Osteocyte (in vitro differentiated cells): ENCODE results near the gene NT5DC2. TPM values are rescaled to one million over a fixed set of nuclear protein-coding genes. Genes with fewer than 3 reads are reported as not detected.

Source experiments
- DNase-seq: peaks from one replicate; pipeline ENCODE4 v3.0.0; 2021; ENCODE audit warnings: mixed read lengths; ENCODE audit not compliant: unreplicated experiment; ENCODE audit errors: extremely low spot score
- H3K27ac Mint-ChIP-seq: one replicate; pipeline ENCODE4 v1.8.0; 2021; ENCODE audit warnings: mild to moderate bottlenecking, mixed read lengths; ENCODE audit not compliant: unreplicated experiment
- H3K27me3 Mint-ChIP-seq: one replicate; pipeline ENCODE4 v1.8.0; 2021; ENCODE audit warnings: mixed read lengths; ENCODE audit not compliant: unreplicated experiment
- H3K36me3 Mint-ChIP-seq: one replicate; pipeline ENCODE4 v1.8.0; 2021; ENCODE audit warnings: mixed read lengths; ENCODE audit not compliant: unreplicated experiment
- H3K4me1 Mint-ChIP-seq: one replicate; pipeline ENCODE4 v1.8.0; 2021; ENCODE audit warnings: mixed read lengths; ENCODE audit not compliant: unreplicated experiment
- H3K4me3 Mint-ChIP-seq: one replicate; pipeline ENCODE4 v1.8.0; 2021; ENCODE audit warnings: mild to moderate bottlenecking, moderate library complexity, mixed read lengths; ENCODE audit not compliant: unreplicated experiment
- H3K9me3 Mint-ChIP-seq: one replicate; pipeline ENCODE4 v1.8.0; 2021; ENCODE audit warnings: mixed read lengths; ENCODE audit not compliant: unreplicated experiment
- total RNA-seq: library from RNA; stranded (reverse); gene quantifications from 2 replicates; pipeline ENCODE4 v1.2.1, GENCODE V29; 2021
- TF ChIP-seq, protein P1 (sequence below): fragments of 200-600 bp; sonication (generic); IDR thresholded peaks from 2 replicates; pipeline ENCODE4 v1.5.0; 2021; ENCODE audit warnings: antibody characterized with exemption, mild to moderate bottlenecking, moderate library complexity

NT5DC2 gene
- total RNA-seq, 1 donor from 2014 or later, result 178 TPM

GRCh38 chr3:52554026-52554755 is 20.5 kb upstream of the NT5DC2 start:
- Mint-ChIP-seq H3K36me3 (peaks cover 40% of the 10 kb centered on the region), H3K27me3 (no peaks in the 10 kb centered on the region), H3K27ac (no peak overlapping the region), H3K4me1 (peaks cover 14% of the 10 kb centered on the region), H3K4me3 (no peak overlapping the region), H3K9me3 (no peaks in the 10 kb centered on the region)
- TF ChIP-seq, protein P1, sequence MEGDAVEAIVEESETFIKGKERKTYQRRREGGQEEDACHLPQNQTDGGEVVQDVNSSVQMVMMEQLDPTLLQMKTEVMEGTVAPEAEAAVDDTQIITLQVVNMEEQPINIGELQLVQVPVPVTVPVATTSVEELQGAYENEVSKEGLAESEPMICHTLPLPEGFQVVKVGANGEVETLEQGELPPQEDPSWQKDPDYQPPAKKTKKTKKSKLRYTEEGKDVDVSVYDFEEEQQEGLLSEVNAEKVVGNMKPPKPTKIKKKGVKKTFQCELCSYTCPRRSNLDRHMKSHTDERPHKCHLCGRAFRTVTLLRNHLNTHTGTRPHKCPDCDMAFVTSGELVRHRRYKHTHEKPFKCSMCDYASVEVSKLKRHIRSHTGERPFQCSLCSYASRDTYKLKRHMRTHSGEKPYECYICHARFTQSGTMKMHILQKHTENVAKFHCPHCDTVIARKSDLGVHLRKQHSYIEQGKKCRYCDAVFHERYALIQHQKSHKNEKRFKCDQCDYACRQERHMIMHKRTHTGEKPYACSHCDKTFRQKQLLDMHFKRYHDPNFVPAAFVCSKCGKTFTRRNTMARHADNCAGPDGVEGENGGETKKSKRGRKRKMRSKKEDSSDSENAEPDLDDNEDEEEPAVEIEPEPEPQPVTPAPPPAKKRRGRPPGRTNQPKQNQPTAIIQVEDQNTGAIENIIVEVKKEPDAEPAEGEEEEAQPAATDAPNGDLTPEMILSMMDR, result no peak
- no peak for DNase-seq

DNA sequence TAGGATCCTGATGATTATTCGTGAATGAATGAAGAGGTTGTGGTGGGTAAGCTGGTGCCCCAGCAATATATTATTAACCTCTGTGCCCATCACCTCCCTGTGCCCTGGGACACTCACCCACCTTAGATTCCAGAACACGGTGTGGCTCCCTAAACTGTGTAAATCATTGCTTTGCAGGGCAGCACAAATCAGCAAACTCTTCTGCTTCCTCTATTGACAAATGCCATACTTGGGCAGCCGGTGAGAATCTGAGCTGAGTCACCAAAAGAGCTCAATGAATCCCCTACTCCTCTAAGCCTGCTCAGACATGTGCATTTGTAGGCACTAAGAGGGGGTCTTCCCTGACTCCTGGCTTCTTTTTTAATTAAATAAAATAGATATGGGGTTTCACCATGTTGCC is 18.4 kb upstream of the NT5DC2 start:
- H3K4me1 Mint-ChIP-seq, result peaks cover 14% of the 10 kb centered on the region
- no peak for DNase-seq
- no peak overlapping the region for H3K27ac Mint-ChIP-seq
- H3K36me3 Mint-ChIP-seq, result peaks cover 35% of the 10 kb centered on the region
- H3K4me3 Mint-ChIP-seq, result no peak overlapping the region
- H3K9me3 Mint-ChIP-seq, result no peaks in the 10 kb centered on the region
- TF ChIP-seq, protein P1, result no peak
- no peaks in the 10 kb centered on the region for H3K27me3 Mint-ChIP-seq

- Mint-ChIP-seq H3K27me3 (no peaks in the 10 kb centered on the region), H3K36me3 (peaks cover 38% of the 10 kb centered on the region), H3K27ac (peak overlapping the region; percentile 18), H3K4me3 (no peak overlapping the region), H3K4me1 (peaks cover 12% of the 10 kb centered on the region), H3K9me3 (no peaks in the 10 kb centered on the region)
- TF ChIP-seq, protein P1, result no peak
- no peak for DNase-seq
These were observed 17.5 kb upstream of the NT5DC2 start for GRCh38 chr3:52551118-52551517.

DNA sequence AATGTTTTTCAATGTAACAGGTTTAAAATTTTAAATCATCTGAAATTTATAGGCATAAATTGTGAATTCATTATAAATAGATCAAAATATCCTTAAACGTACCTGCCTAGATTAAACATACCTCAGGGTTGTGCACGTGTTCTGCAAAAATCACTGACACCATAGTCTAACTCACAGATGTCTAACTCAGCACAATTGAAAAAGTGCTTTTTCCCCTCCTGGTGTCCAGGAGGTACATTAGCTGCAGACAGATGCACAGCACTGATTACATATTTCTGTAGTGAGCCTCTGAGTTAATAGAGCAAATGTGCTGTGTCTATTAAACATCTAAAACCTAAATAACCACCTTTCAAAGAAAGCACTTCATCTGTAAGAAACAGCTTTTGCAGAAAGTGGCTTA is 13.5 kb upstream of the NT5DC2 start:
- H3K4me1 Mint-ChIP-seq, result peaks cover 3% of the 10 kb centered on the region
- TF ChIP-seq, protein P1, result no peak
- no peak overlapping the region for H3K27ac Mint-ChIP-seq
- no peaks in the 10 kb centered on the region for H3K9me3 Mint-ChIP-seq
- no peak overlapping the region for H3K4me3 Mint-ChIP-seq
- H3K27me3 Mint-ChIP-seq, result no peaks in the 10 kb centered on the region
- no peak for DNase-seq
- peaks cover 30% of the 10 kb centered on the region for H3K36me3 Mint-ChIP-seq

- H3K9me3 Mint-ChIP-seq, result no peaks in the 10 kb centered on the region
- no peak for DNase-seq
- no peak overlapping the region for H3K27ac Mint-ChIP-seq
- TF ChIP-seq, protein P1, result no peak
- H3K27me3 Mint-ChIP-seq, result no peaks in the 10 kb centered on the region
- H3K4me3 Mint-ChIP-seq, result no peak overlapping the region
- H3K36me3 Mint-ChIP-seq, result peaks cover 25% of the 10 kb centered on the region
- peaks cover 3% of the 10 kb centered on the region for H3K4me1 Mint-ChIP-seq
These were observed 12.6 kb upstream of the NT5DC2 start for GRCh38 chr3:52546111-52546901.
